HG03457 (cell line): ENCODE data around the gene TADA3.
A peak's percentile ranks its signal among the peaks of the same experiment; 100 is the strongest.

ENCODE experiments used
- ATAC-seq: cut with Tn5 transposase; IDR thresholded peaks from one replicate; pipeline ENCODE4 v1.9.1; 2021; ENCODE audit warnings: moderate number of reproducible peaks; ENCODE audit not compliant: unreplicated experiment

TADA3 gene

GRCh38 chr3:9730657-9731205 is 61.5 kb downstream of the TADA3 start:
- ATAC-seq = peak; percentile 29
